ENCODE results near the gene PTS. TPM values are rescaled to one million over a fixed set of nuclear protein-coding genes. Genes with fewer than 3 reads are reported as not detected.

Gene PTS
- polyA plus RNA-seq, 10 donors, result 17.3 to 27.8 (median 20.9) TPM

GRCh38 chr11:112255067-112255720 lies 29.0 kb downstream of the PTS start:
- DNase-seq, result peak; percentile 7 to 33 (median 12)

GRCh38 chr11:112260490-112260889 lies 34.3 kb downstream of the PTS start, which contains the start of gene PLET1:
PLET1 (minus strand) TSS chr11:112260860; CDS start chr11:112260589, 271 bp downstream.
- DNase-seq, result no peak

GRCh38 chr11:112265659-112266409 lies 39.6 kb downstream of the PTS start:
- DNase-seq, result no peak

GRCh38 chr11:112266410-112266778 lies 40.2 kb downstream of the PTS start:
- no peak for DNase-seq

GRCh38 chr11:112267188-112267591 lies 41.0 kb downstream of the PTS start:
- DNase-seq, result no peak

- DNase-seq, result no peak
These were observed 42.2 kb downstream of the PTS start for GRCh38 chr11:112268406-112268805.

GRCh38 chr11:112269139-112269538 lies 42.9 kb downstream of the PTS start:
- no peak for DNase-seq

GRCh38 chr11:112270551-112271180 lies 44.4 kb downstream of the PTS start:
- no peak for DNase-seq

GRCh38 chr11:112271242-112271641 lies 45.0 kb downstream of the PTS start:
- no peak for DNase-seq

GRCh38 chr11:112273066-112273465 lies 46.8 kb downstream of the PTS start:
- DNase-seq, result no peak

- no peak for DNase-seq
These were observed 48.0 kb downstream of the PTS start for GRCh38 chr11:112274007-112274783.

GRCh38 chr11:112277029-112277428 lies 50.8 kb downstream of the PTS start:
- no peak for DNase-seq

- no peak for DNase-seq
These were observed 51.7 kb downstream of the PTS start for GRCh38 chr11:112277941-112278340.

GRCh38 chr11:112278803-112279202 lies 52.6 kb downstream of the PTS start:
- no peak for DNase-seq

GRCh38 chr11:112279901-112280267 lies 53.7 kb downstream of the PTS start:
- peak in 2 of 3 donors; percentile 67 to 75 for DNase-seq

GRCh38 chr11:112280268-112281126 lies 54.3 kb downstream of the PTS start:
- peak; percentile 69 to 90 (median 80) for DNase-seq

- no peak for DNase-seq
These were observed 55.5 kb downstream of the PTS start for GRCh38 chr11:112281726-112282125.
